SU-DHL-6 (cell line): ENCODE results near the gene ZNF268.

Experiments
- H2AFZ ChIP-seq: fragments of 200-600 bp; sonication (generic); 2 replicates; pipeline ENCODE4 v1.6.1; 2014; ENCODE audit warnings: low read depth, mild to moderate bottlenecking, moderate library complexity, mixed read lengths, antibody characterized with exemption, low read length; ENCODE audit not compliant: severe bottlenecking
- H3F3A ChIP-seq: fragments of 200-600 bp; shearing (Covaris generic); 2 replicates; pipeline ENCODE4 v1.6.0; 2016; ENCODE audit warnings: antibody characterized with exemption, mild to moderate bottlenecking; ENCODE audit not compliant: insufficient read depth
- H3K27ac ChIP-seq: fragments of 200-600 bp; sonication (generic); 2 replicates; pipeline ENCODE4 v1.5.1; 2016; ENCODE audit warnings: low read depth, mild to moderate bottlenecking, low read length, moderate library complexity, mixed read lengths
- H3K27me3 ChIP-seq: fragments of 200-600 bp; sonication (generic), shearing (Covaris generic); 2 replicates; pipeline ENCODE4 v1.6.0; 2014; ENCODE audit warnings: mild to moderate bottlenecking, low read length
- H3K36me3 ChIP-seq: fragments of 200-600 bp; sonication (generic); 2 replicates; pipeline ENCODE4 v1.6.1; 2014; ENCODE audit warnings: mild to moderate bottlenecking, low read length, mixed read lengths
- H3K4me2 ChIP-seq: fragments of 300-600, 200-600 bp; shearing (Covaris generic), sonication (generic); 2 replicates; pipeline ENCODE4 v1.6.0; 2014; ENCODE audit warnings: low read length, low read depth, mild to moderate bottlenecking; ENCODE audit not compliant: poor library complexity, severe bottlenecking
- H3K4me3 ChIP-seq: fragments of 200-600 bp; sonication (generic); 2 replicates; pipeline ENCODE4 v1.5.1; 2014; ENCODE audit warnings: antibody characterized with exemption, low read length, mild to moderate bottlenecking, mixed read lengths; ENCODE audit not compliant: insufficient read depth, poor library complexity, severe bottlenecking
- H3K79me2 ChIP-seq: fragments of 200-600 bp; sonication (generic); 2 replicates; pipeline ENCODE4 v1.6.1; 2014; ENCODE audit warnings: mild to moderate bottlenecking, low read length, moderate library complexity; ENCODE audit not compliant: insufficient read depth
- H3K9ac ChIP-seq: fragments of 200-600 bp; sonication (generic); 2 replicates; pipeline ENCODE4 v1.7.0; 2014; ENCODE audit warnings: mild to moderate bottlenecking, low read length
- H3K9me2 ChIP-seq: fragments of 200-600 bp; sonication (generic); replicated peaks from 2 replicates; pipeline ENCODE4 v1.6.1; 2014; ENCODE audit warnings: low read length; ENCODE audit not compliant: insufficient read depth
- H3K9me3 ChIP-seq: fragments of 200-600 bp; sonication (generic); 2 replicates; pipeline ENCODE4 v1.6.1; 2014; ENCODE audit warnings: low read length, mixed read lengths; ENCODE audit not compliant: insufficient read depth
- H4K20me1 ChIP-seq: fragments of 200-600 bp; sonication (generic); 2 replicates; pipeline ENCODE4 v1.6.1; 2014; ENCODE audit warnings: low read depth, mild to moderate bottlenecking, antibody characterized with exemption, low read length, moderate library complexity, mixed read lengths
- CTCF ChIP-seq: fragments of 200-600 bp; sonication (generic); IDR thresholded peaks from one replicate; pipeline ENCODE4 v1.5.1; 2017; ENCODE audit warnings: antibody characterized with exemption, mild to moderate bottlenecking, low read length, moderate library complexity; ENCODE audit not compliant: insufficient read depth, poor library complexity, severe bottlenecking
- EZH2phosphoT487 ChIP-seq: fragments of 200-600 bp; sonication (generic), shearing (Covaris generic); conservative IDR thresholded peaks from 2 replicates; pipeline ENCODE4 v1.6.1; 2018; ENCODE audit warnings: mild to moderate bottlenecking, antibody characterized with exemption, low read length, moderate library complexity, mixed read lengths

The ZNF268 gene

GRCh38 chr12:133202493-133203343 lies 21.4 kb downstream of the ZNF268 start:
- Histone ChIP-seq H3K9ac (no peak overlapping the region), H3K36me3 (peaks cover 25% of the 10 kb centered on the region), H3K79me2 (no peaks in the 10 kb centered on the region), H3F3A (no peaks in the 10 kb centered on the region), H4K20me1 (no peaks in the 10 kb centered on the region), H3K9me3 (peaks cover 70% of the 10 kb centered on the region), H2AFZ (no peak overlapping the region), H3K27ac (no peak overlapping the region), H3K4me3 (no peak overlapping the region), H3K4me2 (no peak overlapping the region), H3K9me2 (no peaks in the 10 kb centered on the region), H3K27me3 (no peaks in the 10 kb centered on the region)
- TF ChIP-seq CTCF (no peak), EZH2phosphoT487 (no peak)

GRCh38 chr12:133203344-133204263 lies 22.3 kb downstream of the ZNF268 start:
- Histone ChIP-seq H3F3A (no peaks in the 10 kb centered on the region), H3K36me3 (peaks cover 25% of the 10 kb centered on the region), H3K79me2 (no peaks in the 10 kb centered on the region), H3K27me3 (no peaks in the 10 kb centered on the region), H3K9me2 (no peaks in the 10 kb centered on the region), H3K27ac (no peak overlapping the region), H4K20me1 (no peaks in the 10 kb centered on the region), H3K9ac (no peak overlapping the region), H3K9me3 (peaks cover 79% of the 10 kb centered on the region), H3K4me3 (peak overlapping the region; percentile 18), H2AFZ (no peak overlapping the region), H3K4me2 (no peak overlapping the region)
- TF ChIP-seq EZH2phosphoT487, result no peak
- TF ChIP-seq CTCF, result no peak

GRCh38 chr12:133204264-133204603 lies 22.9 kb downstream of the ZNF268 start:
- Histone ChIP-seq H3K79me2 (no peaks in the 10 kb centered on the region), H3K4me3 (peak overlapping the region; percentile 18), H3K4me2 (no peak overlapping the region), H3K27me3 (no peaks in the 10 kb centered on the region), H4K20me1 (no peaks in the 10 kb centered on the region), H3K36me3 (peaks cover 25% of the 10 kb centered on the region), H3K27ac (no peak overlapping the region), H3K9me2 (no peaks in the 10 kb centered on the region), H2AFZ (no peak overlapping the region), H3F3A (no peaks in the 10 kb centered on the region), H3K9me3 (peaks cover 80% of the 10 kb centered on the region), H3K9ac (no peak overlapping the region)
- no peak for TF ChIP-seq CTCF
- no peak for TF ChIP-seq EZH2phosphoT487
